A549 treated with Hydrocortisone at 1 μM for 4 hours (cell line): ENCODE results near the gene ADAMTS18. TPM values are rescaled to one million over a fixed set of nuclear protein-coding genes. Genes with fewer than 3 reads are reported as not detected.

Source experiments
- total RNA-seq: library from RNA; stranded (reverse); fragments of 200-300 nt; extraction: Qiagen RNA extraction; gene quantifications from 5 replicates; pipeline ENCODE4 v1.2.3, GENCODE V29; 2022

The ADAMTS18 gene
- total RNA-seq: 0.01 to 0.02 TPM (median 0.02 TPM) in 3 of 5 replicates, not detected in the others

GRCh38 chr16:77434530-77435271, at the start of gene ADAMTS18:
Gene ADAMTS18, minus strand, starts transcription at chr16:77435034. Its CDS starts 339 bp downstream, at chr16:77434695.

Other genes with a start within 250 kb of the ADAMTS18 start
- gene MON1B, start 243.8 kb downstream of the ADAMTS18 start, total RNA-seq: 30.6 to 38.0 TPM (median 36.0 TPM) in 5 replicates
- 2.5 to 8.8 TPM (median 8.2 TPM) in 5 replicates for gene SYCE1L, start 235.6 kb downstream of the ADAMTS18 start, total RNA-seq